NCI-H146 treated with DMSO at 0.1 percent for 48 hours (cell line): ENCODE data around the gene ZCCHC17.
"Not testable (repeated sequence)": the region's sequence is repeated elsewhere in the genome, so short reads cannot be mapped to it uniquely, and the experiment has no call there.

Experiments
- DNase-seq: peaks from one replicate; lab custom pipeline; 2025; ENCODE audit not compliant: unreplicated experiment; lab: John Stamatoyannopoulos, UW

ZCCHC17 gene

DNA sequence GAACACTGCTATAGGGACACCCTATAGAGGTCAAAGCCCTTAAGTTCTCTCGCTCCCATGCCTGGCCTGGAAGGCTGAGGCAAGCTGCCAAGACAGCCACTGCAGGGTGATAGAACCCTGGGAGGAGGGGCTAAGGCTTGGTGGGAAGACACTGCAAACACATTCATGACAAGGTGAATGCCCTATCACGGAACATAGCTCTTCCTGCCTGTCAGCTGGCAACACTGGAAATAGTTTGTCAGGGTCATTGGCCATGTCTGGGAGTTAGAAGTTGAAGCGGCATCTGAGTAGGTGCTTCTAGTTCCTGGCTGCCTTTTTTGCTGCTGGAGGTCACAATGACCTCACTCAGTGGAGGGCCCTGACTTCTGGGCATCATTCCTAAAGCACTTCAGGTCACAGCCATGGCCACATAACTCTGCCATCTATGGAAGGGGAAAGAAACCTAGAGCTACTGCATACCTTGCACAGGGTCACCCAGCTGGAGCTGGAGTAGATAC, 71.8 kb downstream of the ZCCHC17 start:
- DNase-seq: no peak

DNA sequence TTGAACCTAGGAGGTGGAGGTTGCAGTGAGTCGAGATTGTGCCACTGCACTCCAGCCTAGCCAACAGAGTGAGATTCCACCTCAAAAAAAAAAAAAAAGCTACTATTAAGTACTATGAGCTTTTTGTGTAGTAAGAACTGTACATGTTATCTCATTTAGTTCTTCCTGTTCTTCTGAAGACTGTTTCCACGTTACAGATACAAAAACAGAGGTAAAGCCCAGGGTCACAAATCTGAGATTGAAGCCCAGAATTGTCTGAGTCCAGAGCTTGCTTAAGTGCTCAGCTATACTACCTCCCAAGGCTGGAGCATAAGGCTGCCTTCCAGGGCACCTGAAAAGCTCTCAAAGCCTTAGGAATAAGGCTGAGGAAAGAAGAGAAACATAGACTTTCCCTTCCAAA, 73.2 kb downstream of the ZCCHC17 start:
- DNase-seq: no peak

DNA sequence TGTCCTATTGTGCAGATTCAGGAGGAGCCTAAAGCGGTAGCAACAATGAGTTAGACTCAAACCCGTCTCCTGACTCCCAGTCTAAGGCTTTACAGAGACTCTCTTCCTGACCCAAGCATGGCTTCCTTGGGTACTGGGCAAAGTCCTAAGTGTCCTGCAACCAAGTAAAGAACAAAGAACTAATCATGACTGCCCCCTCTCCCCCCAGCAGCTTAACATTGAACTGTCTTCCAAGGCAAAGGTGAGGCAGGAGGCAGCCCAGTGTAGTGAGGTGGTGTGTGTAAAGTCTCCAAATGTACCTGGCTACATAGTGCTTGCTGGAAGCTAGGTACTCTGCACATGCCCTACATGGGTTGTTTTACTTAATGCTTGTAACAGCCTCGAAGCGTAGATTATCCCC, 73.7 kb downstream of the ZCCHC17 start:
- no peak for DNase-seq

DNA sequence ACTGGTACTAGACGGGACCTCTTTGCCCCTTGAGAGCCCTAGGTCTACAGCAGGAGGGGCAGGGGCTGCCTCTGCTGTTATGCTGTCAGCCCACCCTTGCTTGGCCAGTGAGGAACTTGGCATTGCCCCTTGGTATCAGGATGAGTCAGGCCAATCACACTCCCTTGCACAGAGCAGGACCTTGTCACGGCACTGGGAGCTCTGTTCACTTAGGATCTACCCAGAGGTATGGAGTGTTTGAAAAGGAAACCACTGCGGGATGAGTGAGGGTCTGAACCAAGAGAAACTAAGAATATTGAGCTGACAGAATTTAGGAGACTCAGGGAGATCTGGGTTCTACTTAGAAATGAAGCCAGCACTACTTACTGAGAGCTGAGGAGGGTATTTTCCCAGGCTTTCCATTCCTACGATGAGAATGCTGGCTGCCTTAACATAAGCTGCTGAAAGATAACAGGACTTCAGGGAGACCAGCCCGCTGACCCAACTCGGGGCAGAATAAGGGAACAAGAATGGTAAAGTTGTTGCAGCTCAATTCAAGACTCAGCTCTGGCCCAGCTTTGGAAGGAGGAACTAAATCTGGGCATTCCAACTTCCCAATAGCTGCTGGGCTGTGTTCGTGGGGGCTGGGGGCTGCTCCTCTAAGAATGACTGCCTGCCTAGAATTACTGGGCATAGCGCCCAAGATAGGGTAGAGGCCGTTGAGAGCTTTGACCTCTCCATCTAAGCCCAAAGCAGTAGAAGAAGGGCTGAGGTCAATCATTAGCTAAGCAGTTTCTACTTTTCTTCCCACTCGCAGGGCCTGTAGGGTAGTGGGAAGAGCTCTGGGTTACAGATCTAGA, 74.5 kb downstream of the ZCCHC17 start:
- no peak for DNase-seq

DNA sequence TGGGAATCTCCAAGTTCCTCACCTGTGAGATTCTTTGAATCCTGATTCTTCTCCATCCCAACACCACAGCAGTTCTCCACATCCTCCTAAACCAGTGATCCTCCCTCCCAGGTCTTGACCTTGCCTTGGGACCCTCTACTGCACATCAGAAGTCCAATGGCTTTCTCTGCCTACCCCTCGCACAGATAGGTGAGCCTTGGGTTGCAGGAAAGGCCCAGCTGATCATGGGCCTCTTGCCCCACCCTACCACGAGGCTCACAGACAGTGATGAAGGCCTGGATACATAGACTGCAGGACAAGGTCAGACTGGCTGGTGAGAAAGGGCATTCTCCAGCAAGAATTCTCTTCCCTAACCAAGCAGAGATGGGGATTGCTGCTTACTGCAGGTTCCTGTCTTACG, 75.2 kb downstream of the ZCCHC17 start:
- DNase-seq: no peak

DNA sequence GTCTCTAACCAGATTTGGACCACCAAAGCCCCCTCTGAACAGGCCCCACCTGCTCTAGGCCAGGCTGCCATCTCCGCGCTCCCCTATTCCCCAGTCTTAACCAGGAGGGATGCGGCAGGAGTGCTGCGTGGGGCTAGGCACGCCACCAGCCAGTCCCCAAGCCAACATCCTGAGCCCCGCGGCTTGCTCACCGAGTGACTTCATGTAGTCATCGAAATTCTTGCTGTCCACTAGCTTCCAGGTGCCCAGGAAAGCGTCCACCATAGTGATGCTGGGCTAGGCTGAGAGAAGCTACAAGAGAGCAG, 75.9 kb downstream of the ZCCHC17 start:
- DNase-seq: no peak

DNA sequence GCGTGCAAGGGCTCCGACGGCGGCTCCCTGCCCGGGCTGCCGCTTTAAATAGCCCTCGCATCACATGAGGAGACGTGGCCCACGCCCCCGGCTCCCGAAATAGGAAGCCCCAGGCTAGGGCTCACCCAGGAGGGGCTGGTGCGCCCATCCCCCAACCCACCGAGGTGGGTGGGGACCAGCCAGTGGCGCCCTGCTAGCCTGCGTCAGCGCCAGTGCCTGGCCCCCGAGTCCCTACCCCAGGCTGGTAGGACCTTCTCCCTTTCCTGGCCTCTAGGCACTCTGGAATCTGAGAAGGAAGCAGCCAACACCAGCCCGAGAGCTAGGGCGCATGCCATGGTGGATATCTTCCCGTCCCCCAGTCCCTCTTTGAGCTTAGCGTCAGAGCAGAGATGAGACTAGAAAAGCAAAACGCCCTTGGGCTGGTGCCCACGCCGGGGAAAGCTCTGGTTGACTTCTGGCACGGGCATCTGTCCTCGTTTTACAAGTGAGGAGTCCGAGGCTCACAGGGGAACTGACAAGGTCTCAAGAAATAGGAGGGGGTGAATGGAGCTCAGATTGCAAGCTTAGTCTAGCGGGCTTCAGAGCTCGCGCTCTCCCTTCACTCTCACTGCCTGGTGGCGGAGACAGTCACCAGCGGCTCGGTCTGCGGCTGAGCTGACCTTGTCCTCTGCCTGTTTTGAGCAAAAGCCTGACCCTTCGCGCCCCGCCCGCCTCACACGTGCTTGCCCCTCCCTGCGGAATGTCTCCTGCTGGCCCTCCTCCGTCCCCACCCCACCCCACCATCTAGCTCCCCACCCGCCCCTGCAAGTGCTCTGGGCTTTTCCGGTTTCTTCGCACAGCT, 76.4 kb downstream of the ZCCHC17 start, which contains the start of gene FABP3:
TSS of gene FABP3 (minus strand) at position 21 of the 841 bp plus-strand sequence. CDS start 62 bp downstream, outside the sequence.
- DNase-seq: no peak

DNA sequence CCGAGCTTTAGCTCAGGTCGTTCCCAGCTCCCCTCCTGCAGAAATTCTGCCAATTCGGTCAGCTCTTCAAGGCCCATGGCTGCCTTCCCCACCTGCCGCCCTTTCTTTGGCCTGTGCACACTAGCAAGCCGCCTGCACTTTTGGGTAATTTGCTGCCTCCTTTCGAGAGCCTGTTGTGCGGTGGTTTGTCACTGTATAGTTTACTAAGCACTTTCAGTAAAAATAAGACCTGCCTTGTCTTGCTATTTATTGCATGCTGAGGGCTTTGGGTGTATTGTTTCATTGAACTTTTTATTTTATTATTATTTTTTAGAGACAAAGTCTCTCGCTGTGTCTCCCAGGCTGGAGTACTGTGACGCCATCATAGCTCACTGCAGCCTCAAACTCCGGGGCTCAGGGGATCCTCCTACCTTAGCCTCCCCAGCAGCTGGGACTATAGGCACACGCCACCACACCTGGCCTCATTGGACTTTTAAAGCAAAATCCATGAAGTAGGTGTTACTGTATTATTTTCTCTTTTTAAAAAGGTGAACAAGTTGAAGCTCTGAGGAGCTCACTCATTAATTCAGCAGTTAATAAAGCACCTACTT, 77.2 kb downstream of the ZCCHC17 start:
- no peak for DNase-seq

DNA sequence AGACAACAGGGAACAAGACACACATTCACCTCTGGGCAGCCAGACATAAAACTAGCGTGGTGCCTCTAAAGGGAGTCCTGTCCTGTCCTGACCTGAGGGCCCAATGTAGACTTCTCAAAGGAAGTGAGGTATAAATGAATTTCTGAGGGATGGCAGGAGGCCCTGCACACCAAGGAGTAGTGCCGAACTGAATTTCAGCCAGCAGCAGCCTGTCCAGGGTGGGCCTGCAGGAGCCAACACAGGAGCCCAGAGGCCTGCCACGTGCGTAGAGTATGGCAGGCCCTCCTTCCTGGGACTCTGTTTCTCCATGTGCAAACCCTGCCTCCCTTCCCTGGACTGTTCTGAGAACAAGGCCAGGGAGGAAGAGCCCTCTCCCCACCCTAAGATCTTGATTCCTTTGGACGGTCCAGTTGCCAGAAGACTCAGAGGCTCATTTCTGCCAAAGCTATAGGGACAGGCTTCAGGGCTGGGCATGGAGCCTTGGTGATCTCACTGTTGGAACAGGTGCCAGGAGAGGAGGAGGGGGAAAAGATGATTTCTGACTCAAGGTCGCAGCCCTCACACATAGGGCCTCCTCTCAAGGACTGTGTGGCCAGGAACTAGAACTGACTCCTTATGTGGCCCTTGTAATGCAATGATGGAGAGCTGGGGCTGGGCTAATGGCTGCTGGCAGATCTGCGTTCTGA, 77.8 kb downstream of the ZCCHC17 start:
- DNase-seq: no peak

DNA sequence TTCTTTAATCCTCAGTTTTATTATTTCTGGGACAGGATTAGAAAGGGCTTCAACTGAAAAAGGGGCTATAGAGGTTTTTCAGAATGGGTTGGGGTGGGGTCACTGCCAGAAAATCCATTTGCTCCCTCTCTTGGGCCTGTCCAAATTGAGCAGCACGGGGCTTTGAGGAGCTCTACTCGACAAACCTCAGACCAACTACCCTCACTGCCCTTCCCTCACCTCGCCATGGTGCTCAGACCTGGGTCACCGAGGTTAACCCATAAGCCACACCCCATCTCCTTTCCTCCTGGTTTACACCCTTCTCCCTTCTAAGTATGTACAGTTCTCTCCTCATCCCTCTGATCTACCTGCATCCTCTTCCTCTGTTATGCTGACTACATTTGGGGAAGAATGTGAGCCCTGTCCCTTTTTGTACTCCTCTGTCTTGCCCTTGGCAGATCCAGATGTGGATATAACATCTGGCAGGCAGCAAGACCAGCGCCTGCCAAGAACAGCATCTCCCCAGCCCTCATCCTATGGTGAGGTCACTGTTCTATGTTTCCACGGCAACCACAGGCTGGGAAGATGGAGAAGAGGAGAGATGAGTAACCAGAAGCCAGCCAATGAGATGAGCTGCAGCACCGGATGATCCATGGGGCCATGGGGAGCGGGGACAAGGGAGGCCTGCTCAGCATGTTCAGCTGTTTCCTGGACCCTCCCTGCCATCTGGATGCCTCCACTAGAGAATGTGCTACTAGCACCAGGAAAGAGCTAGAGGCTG, 79.7 kb downstream of the ZCCHC17 start:
- DNase-seq: peak; percentile 17

DNA sequence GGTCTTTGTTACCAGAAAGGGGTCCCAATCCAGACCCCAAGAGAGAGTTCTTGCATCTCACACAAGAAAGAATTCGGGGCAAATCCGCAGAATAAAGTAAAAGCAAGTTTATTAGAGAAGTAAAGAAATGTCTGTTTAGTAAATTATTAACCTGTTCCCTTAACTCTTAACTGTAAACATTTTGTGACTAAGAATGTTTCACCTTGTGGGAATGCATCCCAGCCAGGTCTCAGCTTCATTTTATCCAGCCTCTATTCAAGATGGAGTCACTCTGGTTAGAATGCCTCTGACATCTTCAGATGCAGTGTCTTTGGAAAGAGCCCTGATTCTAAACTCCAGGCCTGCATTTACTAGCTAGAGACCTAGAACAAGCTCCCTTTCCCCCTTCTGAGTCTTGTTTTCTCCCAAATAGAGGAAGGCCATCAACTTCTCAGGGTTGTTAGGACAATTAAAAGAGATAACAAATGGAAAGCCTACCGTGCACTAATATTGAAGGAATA, 80.6 kb downstream of the ZCCHC17 start:
- no peak for DNase-seq

DNA sequence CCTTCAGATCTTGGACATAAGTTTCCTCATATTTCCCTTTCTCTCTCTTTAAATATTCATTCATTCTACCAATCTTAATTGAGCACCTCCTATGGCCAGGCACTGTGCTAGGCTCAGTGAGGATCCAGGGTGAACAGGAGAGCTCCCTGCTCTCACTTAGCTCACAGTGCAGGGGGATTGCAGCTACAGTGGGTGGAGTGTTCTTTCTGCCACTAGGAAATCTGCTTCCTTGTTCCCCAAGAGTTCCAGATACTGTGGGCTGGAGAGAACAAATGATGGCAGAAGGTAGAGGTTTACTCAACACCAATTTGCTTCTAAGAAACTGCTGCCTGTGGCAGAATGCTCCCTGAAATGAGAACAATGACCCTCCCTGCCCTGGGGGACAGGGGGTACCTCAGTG, 81.2 kb downstream of the ZCCHC17 start:
- DNase-seq: no peak

DNA sequence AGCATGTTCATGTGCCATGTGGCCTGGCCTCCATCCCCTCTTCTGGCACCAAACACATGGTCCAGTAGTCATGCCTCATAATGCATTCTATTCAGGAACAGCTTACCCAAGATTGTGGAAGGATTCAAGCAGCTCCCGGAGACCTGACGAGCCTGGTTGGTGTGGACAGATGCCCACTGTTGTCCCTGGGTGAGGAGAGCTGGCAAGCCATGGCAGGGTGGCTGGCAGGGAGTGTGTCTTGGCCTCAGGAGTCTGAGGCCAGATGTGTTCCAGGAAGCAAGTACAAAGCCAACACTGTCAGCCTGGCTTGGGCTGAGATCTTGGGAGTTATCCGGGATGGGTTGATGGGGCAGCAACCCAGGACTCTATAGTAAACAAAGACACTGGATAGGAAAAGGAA, 83.3 kb downstream of the ZCCHC17 start:
- no peak for DNase-seq

DNA sequence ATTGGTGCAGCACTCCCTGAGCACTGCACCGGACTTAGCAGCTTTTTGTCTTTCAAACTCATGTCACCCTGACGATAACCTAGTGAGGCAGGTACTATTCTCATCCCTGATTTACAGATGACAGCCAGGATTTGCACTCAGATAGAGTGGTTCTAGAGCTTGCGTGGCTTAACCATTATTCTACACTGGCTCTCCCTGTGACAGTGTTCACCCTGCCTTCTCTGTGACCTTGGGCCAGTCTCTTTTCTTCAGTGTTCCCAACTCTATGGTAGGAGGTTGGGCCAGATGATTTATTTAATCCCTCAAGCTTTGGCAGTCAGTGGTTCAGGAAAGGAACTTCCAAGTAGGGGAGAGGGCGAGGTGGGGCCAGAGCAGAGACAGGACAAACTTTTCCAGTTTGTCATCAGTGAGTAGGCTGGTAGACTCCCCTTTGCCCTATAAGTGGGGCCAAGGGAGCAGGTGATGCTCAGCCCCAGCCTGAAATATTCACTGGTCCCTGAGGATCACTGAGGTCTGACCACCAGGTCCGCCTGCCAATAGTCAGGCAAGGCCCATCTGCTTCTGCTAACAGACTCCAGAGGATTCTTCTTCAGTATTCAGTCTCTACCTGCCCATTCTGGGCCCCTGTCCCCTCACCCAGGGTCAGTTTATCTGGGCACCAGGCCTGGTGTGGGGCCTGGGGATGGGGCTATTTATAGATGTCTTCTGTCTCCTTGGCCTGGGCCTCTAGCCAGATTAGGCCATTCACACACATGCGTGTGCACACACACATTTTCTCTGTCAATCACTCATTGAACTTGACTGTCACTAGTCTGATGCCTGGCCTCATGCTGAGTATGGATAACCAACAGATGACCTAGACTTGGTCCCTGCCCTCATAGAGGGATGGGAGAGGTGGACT, 84.8 kb downstream of the ZCCHC17 start:
- no peak for DNase-seq

DNA sequence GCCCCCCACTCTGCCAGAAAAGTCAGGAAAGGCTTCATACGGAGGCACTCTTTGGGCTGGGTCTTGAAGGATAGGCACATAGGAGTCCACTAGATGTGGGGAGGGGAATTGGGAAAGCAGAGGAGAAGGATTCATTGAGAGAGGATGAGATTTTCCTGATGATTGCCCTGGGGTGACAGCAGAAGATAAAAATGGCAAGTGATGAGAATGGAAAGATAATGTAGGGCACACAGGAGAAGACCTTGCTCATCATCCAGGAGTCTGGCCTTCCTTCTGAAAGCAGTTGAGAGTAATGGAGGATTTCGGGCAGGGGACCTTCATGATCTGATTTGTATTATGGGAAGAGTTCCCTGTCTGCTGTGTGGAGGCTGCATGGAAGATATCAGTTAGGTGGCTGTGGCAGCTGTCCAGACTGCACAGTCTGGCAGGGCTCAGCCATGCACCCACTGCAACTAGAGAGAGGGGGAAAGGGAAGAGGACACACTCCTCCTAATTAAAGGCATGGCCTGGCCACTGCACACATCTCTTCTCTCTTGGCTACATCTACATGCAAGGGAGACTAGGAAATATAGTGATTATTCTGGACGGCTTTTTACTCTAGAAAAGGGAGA, 85.7 kb downstream of the ZCCHC17 start:
- no peak for DNase-seq

DNA sequence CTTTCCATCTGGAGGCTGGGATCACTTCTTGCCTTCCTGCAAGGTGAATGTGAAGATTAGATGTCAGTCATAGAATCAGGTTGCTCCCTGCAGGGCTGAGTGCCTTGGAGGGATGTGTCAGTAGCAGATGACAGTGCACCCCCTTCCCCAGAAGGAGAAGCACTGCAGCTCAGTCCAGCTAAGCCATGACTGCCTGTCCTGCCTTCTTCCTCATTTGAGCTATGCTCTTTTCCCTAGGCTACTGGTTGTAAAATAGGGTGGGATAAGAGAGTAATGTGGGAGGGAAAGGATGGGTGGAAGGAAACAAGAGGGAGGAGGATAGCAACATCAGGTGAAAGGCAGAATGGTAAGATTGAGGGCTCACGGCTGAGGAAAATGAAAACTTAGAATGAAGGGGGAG, 87.1 kb downstream of the ZCCHC17 start:
- no peak for DNase-seq

DNA sequence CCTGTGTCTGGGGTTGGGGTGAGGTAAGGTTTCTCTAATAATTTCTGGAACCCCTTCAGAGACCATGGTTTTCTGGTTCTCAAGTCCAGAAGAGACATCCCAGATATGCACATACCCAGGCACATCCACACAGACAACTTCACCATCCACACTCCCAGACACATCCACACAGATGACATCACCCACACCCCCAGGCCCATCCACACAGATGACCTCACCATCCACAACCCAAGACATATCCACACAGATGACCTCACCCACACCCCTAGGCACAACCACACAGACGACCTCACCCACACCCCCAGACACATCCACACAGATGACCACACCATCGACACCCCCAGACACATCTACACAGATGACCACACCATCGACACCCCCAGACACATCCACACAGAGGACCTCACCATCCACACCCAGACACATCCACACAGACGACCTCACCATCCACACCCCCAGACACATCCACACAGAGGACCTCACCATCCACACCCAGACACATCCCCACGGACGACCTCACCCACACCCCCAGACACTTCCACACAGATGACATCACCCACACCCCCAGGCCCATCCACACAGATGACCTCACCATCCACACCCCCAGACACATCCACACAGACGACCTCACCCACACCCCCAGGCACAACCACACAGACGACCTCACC, 89.9 kb downstream of the ZCCHC17 start:
- DNase-seq: not testable (repeated sequence)

DNA sequence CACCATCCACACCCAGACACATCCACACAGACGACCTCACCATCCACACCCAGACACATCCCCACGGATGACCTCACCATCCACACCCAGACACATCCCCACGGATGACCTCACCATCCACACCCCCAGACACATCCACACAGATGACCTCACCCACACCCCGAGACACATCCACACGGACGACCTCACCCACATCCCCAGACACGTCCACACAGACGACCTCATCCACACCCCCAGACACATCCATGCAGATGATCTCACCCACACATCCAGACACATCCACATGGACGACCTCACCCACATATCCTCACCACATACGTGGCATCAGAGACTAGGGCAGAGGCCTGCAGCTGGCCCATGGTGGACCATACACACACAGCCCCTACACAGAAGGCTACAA, 90.8 kb downstream of the ZCCHC17 start:
- DNase-seq: no peak
